Measurements from ENCODE around the gene SREBF2. TPM values are rescaled to one million over a fixed set of nuclear protein-coding genes. Genes with fewer than 3 reads are reported as not detected.

The SREBF2 gene
- total and polyA plus RNA-seq, 2 of the 8 experiments (the other 6 are each of a cell fraction or from before 2014, with no cell fraction given) = 125 to 144 TPM

DNA sequence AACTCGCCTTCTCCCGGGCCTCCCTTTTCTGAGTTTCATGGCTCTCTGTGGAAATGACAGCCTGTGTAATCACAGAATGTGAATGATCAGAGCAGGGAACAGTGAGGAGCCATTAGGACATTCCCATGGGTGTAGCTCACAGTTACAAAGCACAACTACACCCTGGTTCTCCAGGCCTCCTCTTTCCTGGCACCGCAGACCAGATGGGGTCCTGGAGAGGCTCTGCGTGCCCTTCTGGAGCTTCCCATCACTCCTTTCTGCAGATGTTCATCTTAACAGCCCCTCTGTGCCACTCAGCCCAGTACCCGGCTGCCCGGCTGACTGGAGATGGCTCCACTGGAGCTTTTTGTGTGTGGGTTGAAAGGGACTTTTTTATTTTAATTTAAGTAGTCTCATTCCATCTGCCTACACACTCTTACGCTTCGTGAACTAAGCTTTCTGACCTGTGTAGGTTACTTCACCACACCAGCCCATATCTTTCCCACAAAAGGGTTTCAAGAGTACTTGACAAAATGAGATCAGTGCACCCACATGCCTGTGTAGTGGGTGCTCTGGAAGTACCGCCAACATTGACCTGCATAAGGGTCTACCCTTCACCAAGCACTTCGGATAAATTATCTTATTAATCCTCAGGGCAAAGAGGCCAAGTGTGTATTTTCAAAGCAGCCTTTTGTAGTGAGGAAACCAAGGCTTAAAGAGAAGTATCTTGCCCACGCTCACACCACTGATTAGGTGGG lies 29.8 kb downstream of the SREBF2 start:
- no peak for FAIRE-seq
- peaks cover 5 to 15% (median 9%) of the 10 kb centered on the region in 4 experiments; a peak in 7 of 8 replicates for H3K36me3 ChIP-seq (ENCODE audit: control insufficient read depth in 2 of 4, insufficient read depth in 4 of 4, low read length in 3 of 4)
- no peaks in the 10 kb centered on the region for H3K9me3 ChIP-seq (ENCODE audit: insufficient read depth in 2 of 2, low read depth in 1 of 2, low read length in 1 of 2)
- peaks cover 0 to 6% (median 4%) of the 10 kb centered on the region in 4 experiments; a peak in 4 of 7 replicates for H3K4me1 ChIP-seq (replicated peaks in 1 of 4; ENCODE audit: control insufficient read depth in 3 of 4, insufficient read depth in 4 of 4, low read length in 3 of 4)
- peaks cover 9 to 21% of the 10 kb centered on the region in 2 experiments for H4K20me1 ChIP-seq (replicated peaks in 1 of 2; ENCODE audit: control insufficient read depth in 1 of 2, insufficient read depth in 2 of 2, low read length in 2 of 2)
- TF ChIP-seq ASH2L (IDR thresholded peaks at IDR 0.05; ENCODE audit: low read length) (no peak), FOSL1 (IDR thresholded peaks at IDR 0.05; ENCODE audit: insufficient read depth, low read depth, low read length) (no peak), SP4 (IDR thresholded peaks at IDR 0.05; ENCODE audit: low read length) (no peak), PHF8 (conservative IDR thresholded peaks at IDR 0.05; ENCODE audit: low read depth, low read length) (no peak), POLR2AphosphoS5 (IDR thresholded peaks at IDR 0.05; ENCODE audit: low read depth, low read length) (no peak), ZNF274 (IDR thresholded peaks at IDR 0.05; ENCODE audit: borderline replicate concordance, extremely low read depth, low read length) (no peak), MAFK (IDR thresholded peaks at IDR 0.05; ENCODE audit: low read depth, low read length) (no peak), SIX5 (IDR thresholded peaks at IDR 0.05; ENCODE audit: low read depth, low read length) (no peak)
- TF ChIP-seq, protein P1, sequence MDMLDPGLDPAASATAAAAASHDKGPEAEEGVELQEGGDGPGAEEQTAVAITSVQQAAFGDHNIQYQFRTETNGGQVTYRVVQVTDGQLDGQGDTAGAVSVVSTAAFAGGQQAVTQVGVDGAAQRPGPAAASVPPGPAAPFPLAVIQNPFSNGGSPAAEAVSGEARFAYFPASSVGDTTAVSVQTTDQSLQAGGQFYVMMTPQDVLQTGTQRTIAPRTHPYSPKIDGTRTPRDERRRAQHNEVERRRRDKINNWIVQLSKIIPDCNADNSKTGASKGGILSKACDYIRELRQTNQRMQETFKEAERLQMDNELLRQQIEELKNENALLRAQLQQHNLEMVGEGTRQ (IDR thresholded peaks at IDR 0.05; ENCODE audit: low read length) = no peak
- peaks cover 16% of the 10 kb centered on the region for H3K79me1 ChIP-seq (ENCODE audit: low read depth, low read length)
- H4K8ac ChIP-seq (ENCODE audit: extremely low read depth, insufficient read depth, low read length) = no peak overlapping the region
- H2AK5ac ChIP-seq (ENCODE audit: low read depth, low read length) = no peak overlapping the region
- peaks cover 23 to 73% of the 10 kb centered on the region in 2 experiments for H3K79me2 ChIP-seq (ENCODE audit: control insufficient read depth in 1 of 2, insufficient read depth in 2 of 2, low read length in 2 of 2)
- CTCF ChIA-PET (ENCODE audit: partially characterized antibody) = interaction anchor here (1.1 to 2.6 kb wide), 8 partner anchors 9 to 196 kb away, joined by 3 to 20 read pairs (median 4); no protein-coding TSS in a partner anchor
- H3K23ac ChIP-seq (ENCODE audit: insufficient read length) = no peak overlapping the region
- H3K27me3 ChIP-seq (replicated peaks in 1 of 4; ENCODE audit: control insufficient read depth in 3 of 4, extremely low read depth in 1 of 4, insufficient read depth in 3 of 4, low read length in 3 of 4) = no peaks in the 10 kb centered on the region
- no peak overlapping the region for H3K27ac ChIP-seq (ENCODE audit: low read depth, low read length)
- H4K91ac ChIP-seq (replicated peaks; ENCODE audit: insufficient read length, low read length) = no peak overlapping the region
- no peak overlapping the region for H3K14ac ChIP-seq (ENCODE audit: insufficient read length)
- no peak overlapping the region for H2BK20ac ChIP-seq (ENCODE audit: low read length)
- POLR2A ChIA-PET (ENCODE audit: partially characterized antibody) = interaction anchor here (1.0 to 2.3 kb wide), 6 partner anchors 10 to 62 kb away, joined by 3 to 7 read pairs (median 4); partner anchors contain the start of gene CCDC134
- no peak overlapping the region for H3K9ac ChIP-seq (replicated peaks in 1 of 4; ENCODE audit: extremely low read depth in 1 of 4, low read depth in 3 of 4, low read length in 3 of 4)
- no peak overlapping the region for H2BK120ac ChIP-seq (replicated peaks; ENCODE audit: low read depth, low read length)
- 0 out of 2 replicates have a peak overlapping the region, but pooled peaks have one; percentile 13 for H2BK5ac ChIP-seq (ENCODE audit: low read depth, low read length)
- 85% methylated on average over 11 of the region's 11 CpGs; no CpG with 5 or more reads in 1 of the 2 experiments for WGBS, 2 experiments (ENCODE audit: extremely low coverage in 1 of 2, insufficient coverage in 1 of 2, insufficient read length in 1 of 2, insufficient replicate concordance in 2 of 2, low coverage in 1 of 2, low lambda C conversion rate in 2 of 2, missing lambda C conversion rate in 1 of 2)
- no peak overlapping the region for H3K4ac ChIP-seq (replicated peaks; ENCODE audit: insufficient read length, low read depth, low read length)
- H2AFZ ChIP-seq (ENCODE audit: low read length) = no peak overlapping the region
- H3K23me2 ChIP-seq (ENCODE audit: low read depth, low read length) = no peaks in the 10 kb centered on the region
- H4K5ac ChIP-seq (ENCODE audit: insufficient read length, low read depth, low read length) = no peak overlapping the region
- H2BK15ac ChIP-seq (ENCODE audit: low read length) = no peak overlapping the region
- H3K4me2 ChIP-seq (ENCODE audit: insufficient read depth in 1 of 2, low read depth in 2 of 2, low read length in 2 of 2) = no peak overlapping the region
- no peak overlapping the region for H3K56ac ChIP-seq (replicated peaks; ENCODE audit: insufficient read length, low read depth, low read length)
- H3K18ac ChIP-seq (ENCODE audit: extremely low read depth, low read length) = no peak overlapping the region
- no peak for DNase-seq (ENCODE audit: low read depth in 1 of 2, low spot score in 2 of 2)
- no peak overlapping the region for H3K4me3 ChIP-seq (ENCODE audit: extremely low read depth in 1 of 4, insufficient read depth in 2 of 4, low read depth in 3 of 4, low read length in 4 of 4)
- no peak overlapping the region for H2BK12ac ChIP-seq (ENCODE audit: low read depth, low read length)

Data from H1 (cell line).